ENCODE data around the gene ZNF74.
"Not testable (repeated sequence)": the region's sequence is repeated elsewhere in the genome, so short reads cannot be mapped to it uniquely, and the experiment has no call there.

Gene ZNF74

DNA sequence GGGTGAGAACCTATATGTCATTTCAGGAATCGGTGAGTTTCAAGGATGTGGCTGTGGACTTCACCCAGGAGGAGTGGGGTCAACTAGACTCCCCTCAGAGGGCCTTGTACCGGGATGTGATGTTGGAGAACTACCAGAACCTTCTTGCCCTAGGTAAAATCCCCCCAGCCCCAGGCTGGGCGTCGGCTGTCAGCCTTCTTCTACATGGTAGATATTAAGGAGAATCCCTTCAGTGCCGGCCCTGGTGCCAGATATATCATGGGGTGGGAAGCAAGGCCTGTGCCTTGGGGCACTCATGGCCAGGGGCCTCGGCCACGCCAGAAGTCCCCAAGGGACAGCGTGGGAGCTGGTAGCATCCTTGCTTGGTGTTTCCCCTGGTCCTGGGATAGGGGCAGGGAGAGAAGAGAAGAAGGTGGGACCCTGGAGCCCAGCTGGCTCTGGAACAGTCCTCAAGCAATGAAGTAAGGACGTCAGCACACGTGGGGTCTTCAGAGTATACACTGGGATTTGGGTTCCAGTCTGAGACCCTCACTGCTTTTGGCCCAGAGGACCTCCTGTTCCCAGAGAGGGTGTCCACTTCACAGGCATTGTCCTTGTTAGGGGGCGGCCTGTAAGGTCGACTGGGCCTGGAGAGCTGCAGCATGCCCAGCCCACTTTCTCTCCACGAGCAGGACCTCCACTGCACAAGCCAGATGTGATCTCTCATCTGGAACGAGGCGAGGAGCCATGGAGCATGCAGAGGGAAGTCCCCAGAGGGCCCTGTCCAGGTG, 6.8 kb downstream of the ZNF74 start:
- DNase-seq (ENCODE audit: low spot score), result no peak

DNA sequence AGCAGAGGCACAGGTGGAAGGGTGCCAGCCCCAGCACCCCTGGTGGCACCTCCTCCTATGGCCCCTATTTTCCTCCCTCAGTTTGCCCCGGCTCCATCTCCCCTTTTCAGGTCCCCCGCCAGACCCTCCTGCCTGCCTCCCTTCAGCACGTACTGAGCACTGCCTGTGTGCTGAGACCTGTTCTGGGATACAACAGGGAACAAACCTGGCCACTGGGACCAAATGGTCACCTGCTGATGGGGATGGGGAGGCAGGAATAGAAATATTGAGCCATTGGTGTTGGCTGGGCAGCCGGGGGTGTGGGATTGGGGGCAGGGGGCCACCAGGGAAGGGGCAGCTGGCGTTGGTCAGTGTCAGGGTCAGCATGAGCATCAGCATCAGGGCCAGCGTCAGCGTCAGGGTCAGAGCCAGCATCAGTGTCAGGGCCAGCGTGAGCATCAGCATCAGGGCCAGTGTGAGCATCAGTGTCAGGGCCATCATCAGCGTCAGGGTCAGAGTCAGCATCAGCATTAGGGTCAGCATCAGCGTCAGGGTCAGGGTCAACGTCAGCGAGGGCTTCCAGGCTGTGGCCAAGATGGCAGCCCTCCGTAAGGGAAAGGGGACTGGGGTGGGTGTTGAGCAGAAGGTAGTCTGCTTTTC, 7.5 kb downstream of the ZNF74 start:
- DNase-seq (ENCODE audit: low spot score), result no peak

DNA sequence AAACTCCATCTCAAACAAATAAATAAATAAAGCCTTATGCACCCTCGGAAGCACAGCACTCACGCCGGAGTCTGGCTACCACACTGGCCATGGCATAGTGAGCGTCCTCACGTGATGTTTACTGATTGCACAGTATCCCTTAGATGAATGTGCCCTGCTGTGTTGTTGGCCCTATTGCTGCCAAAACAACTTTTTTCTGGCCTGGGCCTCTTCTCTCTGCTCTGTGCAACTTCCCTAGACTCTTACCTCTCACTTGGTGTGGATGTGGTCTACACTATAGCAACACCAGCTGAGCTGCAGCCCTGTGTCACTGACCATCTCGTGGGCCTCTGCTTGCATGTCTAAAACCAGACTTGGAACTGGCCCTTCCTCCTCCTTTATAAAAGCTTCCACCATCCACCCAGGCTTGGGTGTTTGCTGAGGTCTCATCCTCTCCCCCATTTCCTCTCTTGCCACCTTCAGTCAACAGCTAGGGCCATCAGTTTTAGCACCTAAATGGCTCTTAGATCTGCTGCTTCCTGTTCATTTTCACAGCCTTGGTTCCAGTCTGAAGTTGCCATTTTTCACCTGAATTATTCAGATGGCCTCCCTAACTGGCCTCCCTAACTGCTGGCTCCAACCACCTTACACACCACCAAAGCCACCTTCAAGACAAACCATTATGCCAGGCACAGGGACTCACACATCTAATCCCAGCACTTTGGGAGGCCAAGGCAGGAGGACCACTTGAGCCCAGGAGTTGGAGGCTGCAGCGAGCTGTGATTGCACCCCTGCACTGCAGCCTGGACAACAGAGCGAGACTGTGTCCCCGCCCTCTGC, 9.2 kb downstream of the ZNF74 start:
- no peak for DNase-seq (ENCODE audit: low spot score)

DNA sequence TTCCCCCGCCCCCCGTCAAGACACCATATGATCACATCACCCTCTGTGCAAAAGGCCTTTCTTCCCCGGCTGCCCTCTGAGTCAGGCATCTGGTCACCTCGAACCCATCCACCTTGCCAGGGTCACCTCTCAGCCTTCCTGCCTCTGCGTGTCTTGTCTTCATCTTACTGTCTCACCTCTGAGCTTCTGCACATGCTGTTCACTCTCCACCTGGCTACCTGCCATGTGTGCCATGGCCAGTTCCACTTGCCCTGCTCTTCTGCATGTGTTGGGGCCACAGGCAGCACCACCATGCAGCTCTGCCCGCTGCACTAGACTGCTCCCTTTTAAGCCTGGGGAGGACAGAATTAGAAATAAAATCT, 9.8 kb downstream of the ZNF74 start:
- no peak for DNase-seq (ENCODE audit: low spot score)

DNA sequence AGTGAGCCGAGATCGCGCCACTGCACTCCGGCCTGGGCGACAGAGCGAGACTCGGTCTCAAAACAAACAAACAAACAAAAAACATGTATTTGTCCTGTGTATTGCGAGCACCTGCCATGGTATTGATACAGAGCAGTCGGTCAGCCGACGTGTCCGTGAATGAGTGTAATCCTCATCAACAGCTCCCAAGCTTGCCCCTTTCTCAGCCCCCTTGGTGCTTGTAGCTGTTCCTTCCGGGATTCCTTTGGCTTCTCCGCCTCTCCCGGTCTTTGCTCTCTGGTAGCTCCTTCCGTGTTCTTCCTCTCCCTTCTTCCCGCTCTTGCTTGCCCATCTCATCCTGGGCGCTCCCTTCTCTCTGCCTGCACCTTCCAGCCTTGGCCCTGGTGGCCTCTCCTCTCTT, 10.9 kb downstream of the ZNF74 start:
- no peak for DNase-seq (ENCODE audit: low spot score)

DNA sequence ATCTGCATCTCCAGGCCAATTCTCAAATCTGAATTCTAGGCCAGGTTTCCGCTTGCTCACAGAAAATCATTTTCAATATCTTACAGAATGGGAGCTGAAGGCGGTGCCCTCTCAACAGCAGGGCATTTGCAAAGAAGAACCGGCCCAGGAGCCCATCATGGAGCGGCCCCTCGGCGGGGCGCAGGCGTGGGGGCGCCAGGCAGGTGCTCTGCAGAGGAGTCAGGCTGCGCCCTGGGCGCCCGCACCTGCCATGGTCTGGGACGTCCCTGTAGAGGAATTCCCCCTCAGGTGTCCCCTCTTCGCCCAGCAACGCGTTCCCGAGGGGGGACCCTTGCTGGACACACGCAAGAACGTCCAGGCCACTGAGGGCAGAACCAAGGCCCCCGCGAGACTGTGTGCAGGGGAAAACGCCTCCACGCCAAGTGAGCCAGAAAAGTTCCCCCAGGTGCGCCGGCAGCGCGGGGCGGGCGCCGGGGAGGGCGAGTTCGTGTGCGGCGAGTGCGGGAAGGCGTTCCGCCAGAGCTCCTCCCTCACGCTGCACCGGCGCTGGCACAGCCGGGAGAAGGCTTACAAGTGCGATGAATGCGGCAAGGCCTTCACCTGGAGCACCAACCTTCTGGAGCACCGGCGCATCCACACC, 11.5 kb downstream of the ZNF74 start:
- DNase-seq (ENCODE audit: low spot score), result no peak

DNA sequence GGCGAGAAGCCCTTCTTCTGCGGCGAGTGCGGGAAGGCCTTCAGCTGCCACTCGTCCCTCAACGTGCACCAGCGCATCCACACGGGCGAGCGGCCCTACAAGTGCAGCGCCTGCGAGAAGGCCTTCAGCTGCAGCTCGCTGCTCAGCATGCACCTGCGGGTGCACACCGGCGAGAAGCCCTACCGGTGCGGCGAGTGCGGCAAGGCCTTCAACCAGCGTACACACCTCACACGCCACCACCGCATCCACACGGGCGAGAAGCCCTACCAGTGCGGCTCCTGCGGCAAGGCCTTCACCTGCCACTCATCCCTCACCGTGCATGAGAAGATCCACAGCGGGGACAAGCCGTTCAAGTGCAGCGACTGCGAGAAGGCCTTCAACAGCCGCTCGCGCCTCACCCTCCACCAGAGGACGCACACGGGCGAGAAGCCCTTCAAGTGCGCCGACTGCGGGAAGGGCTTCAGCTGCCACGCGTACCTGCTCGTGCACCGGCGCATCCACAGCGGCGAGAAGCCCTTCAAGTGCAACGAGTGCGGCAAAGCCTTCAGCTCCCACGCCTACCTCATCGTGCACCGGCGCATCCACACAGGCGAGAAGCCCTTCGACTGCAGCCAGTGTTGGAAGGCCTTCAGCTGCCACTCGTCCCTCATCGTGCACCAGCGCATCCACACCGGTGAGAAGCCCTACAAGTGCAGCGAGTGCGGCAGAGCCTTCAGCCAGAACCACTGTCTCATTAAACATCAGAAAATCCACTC, 12.2 kb downstream of the ZNF74 start:
- DNase-seq (ENCODE audit: low spot score), result no peak

DNA sequence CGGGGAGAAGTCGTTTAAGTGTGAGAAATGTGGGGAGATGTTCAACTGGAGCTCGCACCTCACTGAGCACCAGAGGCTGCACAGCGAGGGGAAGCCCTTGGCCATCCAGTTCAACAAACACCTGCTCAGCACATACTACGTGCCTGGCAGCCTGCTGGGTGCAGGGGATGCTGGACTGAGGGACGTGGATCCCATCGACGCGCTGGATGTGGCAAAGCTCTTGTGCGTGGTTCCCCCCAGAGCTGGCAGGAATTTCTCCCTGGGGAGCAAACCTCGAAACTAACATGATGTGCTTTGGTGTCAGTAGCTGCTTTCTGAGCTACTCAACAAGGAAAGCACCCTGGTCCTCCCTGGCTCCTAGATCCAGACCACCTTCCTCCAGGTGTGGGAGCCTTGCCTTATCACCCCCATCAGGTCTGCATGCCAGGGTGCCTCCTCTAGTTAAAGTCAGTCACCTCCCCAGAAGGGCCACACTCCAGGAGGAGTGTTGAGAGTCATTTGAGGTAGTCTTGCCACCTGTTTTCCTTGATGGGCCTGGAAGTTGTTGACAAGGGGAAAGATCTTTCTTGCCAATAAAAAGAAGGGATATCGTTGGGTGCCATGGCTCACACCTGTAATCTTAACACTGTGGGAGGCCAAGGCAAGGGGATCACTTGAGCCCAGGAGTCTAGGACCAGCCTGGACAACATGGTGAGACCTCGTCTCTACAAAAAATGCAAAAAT, 12.9 kb downstream of the ZNF74 start:
- no peak for DNase-seq (ENCODE audit: low spot score)

DNA sequence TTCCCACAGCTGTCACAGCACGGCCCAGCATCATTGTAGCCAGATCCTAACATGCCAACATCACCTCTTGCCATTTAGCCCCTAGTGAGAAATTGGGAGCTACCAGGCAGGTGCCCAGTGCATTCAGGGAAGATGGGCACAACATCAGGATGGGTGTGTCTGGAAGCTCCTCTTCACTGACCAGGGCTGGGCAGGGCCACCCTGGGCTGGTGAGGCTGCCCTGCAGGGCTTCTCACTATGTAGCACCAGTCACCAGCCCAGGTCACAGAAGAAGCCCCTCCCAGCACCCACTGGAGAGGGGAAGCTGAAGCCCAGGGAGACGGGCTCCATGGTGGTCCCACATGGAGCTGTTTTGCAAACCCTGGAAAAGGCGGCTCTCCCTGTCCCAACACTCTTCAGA, 13.9 kb downstream of the ZNF74 start:
- DNase-seq (ENCODE audit: low spot score), result no peak

DNA sequence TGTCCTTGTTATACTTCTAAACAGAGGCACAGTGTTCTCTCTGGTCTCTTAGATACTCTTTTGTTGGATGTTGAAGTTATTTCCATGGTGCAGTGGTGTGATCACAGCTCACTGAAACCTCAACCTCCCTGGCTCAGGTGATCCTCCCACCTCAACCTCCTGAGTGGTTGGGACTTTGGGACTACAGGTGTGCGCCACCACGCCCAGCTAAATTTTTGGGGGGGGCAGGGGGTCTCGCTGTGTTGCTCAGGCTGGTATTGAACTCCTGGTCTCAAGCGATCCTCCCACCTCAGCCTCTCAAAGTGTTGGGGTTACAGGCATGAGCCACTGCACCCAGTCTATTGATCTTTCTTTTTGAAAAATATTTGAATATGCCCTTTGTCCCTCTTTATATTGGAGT, 14.9 kb downstream of the ZNF74 start:
- no peak for DNase-seq (ENCODE audit: low spot score)

DNA sequence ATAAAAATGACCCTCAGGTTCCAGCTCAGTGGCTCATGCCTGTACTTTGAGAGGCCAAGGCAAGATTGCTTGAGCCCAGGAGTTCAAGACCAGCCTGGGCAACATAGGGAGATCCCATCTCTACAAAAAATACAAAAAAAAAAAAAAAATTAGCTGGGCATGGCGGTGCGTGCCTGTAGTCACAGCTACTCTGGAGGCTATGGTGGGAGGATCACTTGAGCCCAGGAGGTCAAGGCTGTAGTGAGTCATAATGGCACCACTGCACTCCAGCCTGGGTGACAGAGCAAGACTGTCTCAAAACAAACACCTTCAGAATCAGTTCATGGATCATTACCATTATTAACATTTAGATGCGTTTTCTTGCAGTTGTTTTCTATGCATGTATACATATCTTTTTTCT, 15.4 kb downstream of the ZNF74 start:
- DNase-seq (ENCODE audit: low spot score), result not testable (repeated sequence)

DNA sequence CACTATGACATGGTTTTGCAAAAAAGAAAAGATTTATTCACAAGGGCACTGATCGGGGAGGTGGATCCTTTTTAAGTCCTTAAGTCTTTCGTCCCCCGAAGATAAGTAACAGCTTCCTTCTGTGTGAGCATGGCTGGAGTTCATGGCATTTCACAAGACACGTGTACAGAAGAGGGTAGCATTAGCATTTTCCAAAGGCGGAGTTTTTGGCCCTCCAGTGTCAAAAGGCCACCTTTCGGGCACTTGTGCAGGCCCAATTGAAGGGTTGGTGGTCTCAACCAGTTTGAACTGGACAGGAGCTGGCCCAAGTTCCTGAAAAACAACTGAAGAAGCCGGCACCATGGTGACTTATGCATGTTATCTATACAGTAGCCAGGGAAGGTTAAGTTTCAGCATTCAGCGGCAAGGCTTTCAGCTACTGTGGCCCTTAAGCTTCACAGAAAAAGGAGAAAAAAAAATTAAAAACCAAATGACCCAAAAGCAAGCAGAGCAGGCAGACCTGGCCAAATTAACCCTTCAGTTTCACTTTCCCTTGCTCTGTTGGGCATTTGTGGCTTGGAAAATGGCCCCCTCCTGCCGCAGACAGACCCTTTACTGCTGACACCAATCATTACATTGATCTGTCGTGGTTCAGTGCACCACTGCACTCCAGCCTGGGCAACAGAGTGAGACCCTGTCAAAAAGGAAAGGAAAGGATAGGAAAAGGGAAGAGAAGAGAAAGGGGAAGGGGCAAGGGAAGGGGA, 18.7 kb downstream of the ZNF74 start:
- no peak for DNase-seq (ENCODE audit: low spot score)

DNA sequence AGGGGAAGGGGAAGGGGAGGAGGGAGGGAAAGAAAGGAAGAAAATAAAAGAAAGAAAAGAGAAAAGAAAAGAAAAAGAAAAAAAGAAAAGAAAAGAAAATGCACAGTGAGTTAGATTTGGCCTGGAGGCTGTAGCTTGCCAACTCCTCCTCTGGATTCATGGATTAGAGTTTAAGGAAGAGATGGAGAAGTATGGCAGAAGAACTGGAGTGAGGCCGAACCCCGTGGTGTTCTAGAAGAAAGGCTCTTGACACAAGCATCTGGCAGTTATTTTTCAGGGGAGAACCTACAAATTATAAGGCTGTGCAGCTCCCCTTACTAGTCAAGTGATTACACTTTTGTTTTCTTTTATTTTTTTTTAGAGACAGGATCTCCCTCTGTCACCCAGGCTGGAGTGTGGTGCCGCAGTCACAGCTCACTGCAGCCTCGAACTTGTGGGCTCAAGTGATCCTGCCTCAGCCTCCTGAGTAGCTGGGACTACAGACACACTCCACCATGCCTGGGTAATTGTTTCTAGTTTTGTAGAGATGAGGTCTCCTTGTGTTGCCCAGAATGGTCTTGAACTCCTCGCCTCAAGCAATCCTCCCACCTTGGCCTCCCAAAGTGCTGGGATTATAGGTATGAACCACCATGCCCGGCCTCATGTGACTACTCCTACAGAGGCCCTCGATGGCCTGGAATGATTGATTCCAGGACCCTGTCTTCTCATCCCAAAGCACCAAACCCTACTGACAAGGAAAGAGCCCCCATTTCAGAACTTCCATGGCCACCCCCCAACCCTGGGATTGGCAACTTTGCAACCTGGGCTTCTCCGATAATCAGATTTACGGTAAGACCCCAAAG, 19.5 kb downstream of the ZNF74 start:
- DNase-seq (ENCODE audit: low spot score), result no peak

DNA sequence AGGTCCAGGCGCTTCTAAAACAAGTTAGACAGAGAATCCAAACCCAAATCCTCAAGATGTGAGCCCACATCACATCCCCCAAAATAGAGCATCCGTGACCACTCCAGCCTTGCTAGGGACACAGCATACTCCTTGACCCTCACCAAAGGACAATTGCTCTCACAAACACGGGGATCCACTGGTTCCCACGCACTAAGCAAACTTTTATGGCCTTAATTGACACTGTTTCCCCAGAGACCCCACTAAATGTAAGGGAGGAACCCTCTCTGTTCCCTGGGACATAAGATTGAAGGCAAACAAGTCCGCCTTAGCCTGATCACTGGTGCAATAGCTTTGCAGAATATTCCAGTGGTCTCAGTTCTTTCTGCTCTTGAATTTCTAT, 20.1 kb downstream of the ZNF74 start:
- DNase-seq (ENCODE audit: low spot score), result no peak

DNA sequence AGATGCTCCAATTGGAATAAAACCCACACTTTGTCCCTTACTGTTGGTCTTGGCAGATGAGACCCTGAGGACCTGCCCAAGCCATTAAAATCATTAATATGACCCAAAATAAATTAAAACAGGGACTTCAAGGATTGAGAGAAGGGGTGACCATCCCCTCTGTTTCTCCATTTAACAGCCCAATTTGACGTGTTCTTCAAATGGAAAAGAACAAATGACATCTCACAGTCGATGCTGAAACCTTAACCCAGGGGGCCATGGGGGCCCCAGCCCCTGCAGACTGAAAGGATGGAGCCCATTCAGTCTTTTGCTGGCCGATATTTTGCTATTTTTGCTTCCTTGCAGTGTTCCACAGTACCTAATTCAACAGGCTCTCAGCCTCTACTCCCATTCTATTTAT, 20.5 kb downstream of the ZNF74 start:
- DNase-seq (ENCODE audit: low spot score), result no peak

DNA sequence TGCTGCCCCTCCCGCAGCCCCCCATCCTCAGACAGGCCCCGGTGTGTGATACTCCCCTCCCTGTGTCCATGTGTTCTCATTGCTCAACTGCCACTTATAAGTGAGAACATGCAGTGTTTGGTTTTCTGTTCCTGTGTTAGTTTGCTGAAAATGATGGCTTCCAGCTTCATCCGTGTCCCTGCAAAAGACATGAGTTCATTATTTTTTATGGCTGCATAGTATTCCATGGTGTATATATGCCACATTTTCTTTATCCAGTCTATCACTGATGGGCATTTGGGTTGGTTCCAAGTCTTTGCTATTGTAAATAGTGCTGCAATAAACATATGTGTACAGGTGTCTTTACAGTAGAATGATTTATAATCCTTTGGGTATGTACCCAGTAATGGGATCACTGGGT, 21.3 kb downstream of the ZNF74 start:
- not testable (repeated sequence) for DNase-seq (ENCODE audit: low spot score)

DNA sequence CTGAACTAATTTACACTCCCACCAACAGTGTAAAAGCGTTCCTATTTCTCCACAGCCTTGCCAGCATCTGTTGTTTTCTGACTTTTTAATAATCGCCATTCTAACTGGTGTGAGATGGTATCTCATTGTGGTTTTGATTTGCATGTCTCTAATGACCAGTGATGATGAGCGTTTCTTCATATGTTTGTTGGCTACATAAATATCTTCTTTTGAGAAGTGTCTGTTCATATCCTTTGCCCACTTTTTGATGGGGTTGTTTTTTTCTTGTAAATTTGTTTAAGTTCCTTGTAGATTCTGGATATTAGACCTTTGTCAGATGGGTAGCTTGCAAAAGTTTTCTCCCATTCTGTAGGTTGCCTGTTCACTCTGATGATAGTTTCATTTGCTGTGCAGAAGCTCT, 21.7 kb downstream of the ZNF74 start:
- DNase-seq (ENCODE audit: low spot score), result not testable (repeated sequence)

DNA sequence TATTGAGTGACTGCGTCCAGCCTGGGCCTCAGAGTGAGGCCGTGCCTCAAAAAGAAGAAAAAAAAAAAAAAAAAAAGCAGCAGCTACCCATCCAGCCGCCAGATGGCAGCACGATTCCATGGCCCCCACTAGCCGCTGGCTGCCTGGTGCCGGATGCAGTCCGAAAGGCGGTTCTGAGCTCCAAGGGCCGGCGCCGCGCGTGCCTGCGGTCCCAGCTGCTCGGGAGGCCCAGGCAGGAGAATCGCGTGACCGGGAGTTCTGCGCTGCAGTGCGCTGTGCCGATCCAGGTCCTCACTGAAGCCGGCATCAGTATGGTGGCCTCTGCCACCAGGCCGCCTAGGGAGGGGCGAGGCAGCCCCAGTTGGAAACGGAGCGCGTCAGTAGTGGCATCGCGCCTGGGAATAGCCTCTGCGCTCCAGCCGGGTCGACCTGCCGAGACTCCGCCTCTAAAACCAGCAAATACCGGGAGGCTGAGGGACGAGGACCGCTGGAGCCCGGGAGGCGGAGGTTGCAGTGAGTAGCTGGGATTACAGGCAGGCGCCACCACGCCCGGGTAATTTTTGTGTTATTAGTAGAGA, 24.3 kb downstream of the ZNF74 start:
- DNase-seq (ENCODE audit: low spot score), result peak; percentile 71

DNA sequence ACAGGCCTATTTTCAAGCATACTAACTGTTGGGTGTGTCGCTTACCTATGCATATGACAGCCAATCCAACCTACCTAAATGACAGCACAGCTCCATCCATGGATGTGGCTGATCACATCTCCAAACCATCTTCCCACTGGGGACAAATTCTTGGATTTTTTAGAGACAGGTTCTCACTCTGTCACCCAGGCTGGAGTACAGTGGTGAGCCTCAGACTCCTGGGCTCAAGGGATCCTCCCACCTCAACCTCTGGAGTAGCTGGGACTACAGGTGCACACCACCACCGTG, 25.7 kb downstream of the ZNF74 start:
- no peak for DNase-seq (ENCODE audit: low spot score)

Data from NAMALWA (cell line).